ENCODE measurements around the gene SLC44A1.

Gene SLC44A1

DNA sequence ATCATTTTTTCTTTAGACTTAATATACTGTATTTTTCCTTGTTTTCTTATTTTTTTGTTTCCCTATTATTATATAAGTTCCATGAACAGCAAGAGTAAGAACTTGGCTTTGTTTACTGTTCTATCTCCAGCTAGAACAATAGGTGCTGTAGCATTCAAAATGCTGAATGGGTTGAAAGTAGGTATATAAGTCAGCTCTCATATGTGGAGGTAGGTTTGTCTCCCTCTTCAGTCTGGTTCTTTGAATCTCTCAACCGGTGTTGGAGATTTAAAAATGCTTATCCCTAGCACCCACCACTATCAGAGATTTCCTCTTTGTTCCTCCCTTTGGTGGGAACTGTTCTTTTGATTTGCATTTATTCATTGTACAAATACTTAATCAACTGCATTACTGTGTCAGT is 115.9 kb downstream of the SLC44A1 start:
- Histone ChIP-seq H3K9me3 (ENCODE audit: insufficient read depth, low read length) (no peaks in the 10 kb centered on the region), H3K27me3 (ENCODE audit: insufficient read depth, insufficient read length) (no peaks in the 10 kb centered on the region), H3K4me1 (ENCODE audit: insufficient read depth, insufficient read length) (no peaks in the 10 kb centered on the region), H3K4me3 (ENCODE audit: insufficient read length, low read depth) (no peak overlapping the region), H3K9ac (ENCODE audit: insufficient read length, low read depth) (no peak overlapping the region), H3K36me3 (ENCODE audit: insufficient read depth, insufficient read length, low read length) (peaks cover 39% of the 10 kb centered on the region)
- no peak for TF ChIP-seq SUZ12 (IDR thresholded peaks at IDR 0.05; ENCODE audit: extremely low read depth, insufficient read depth, insufficient read length)
- DNase-seq (ENCODE audit: low read depth, low spot score) = no peak

DNA sequence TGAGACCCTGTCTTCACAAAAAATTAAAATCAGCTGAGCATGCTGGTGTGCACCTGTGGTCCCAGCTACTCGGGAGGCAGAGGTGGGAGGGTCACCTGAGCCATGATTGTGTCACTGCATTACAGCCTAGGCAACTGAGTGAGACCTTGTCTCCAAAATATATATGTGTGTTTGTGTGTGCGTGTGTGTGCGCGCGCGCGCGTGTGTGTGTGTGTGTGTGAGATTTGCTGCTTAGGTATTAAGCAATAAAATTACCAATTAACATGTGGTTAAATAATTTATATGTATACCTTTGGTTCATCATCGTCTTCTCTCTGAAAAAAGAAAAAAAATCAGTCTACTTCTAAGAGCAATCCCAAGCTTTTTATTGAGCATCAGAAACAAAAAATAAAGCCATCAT is 117.4 kb downstream of the SLC44A1 start:
- H3K9me3 ChIP-seq (ENCODE audit: insufficient read depth, low read length) = no peaks in the 10 kb centered on the region
- peaks cover 45% of the 10 kb centered on the region for H3K36me3 ChIP-seq (ENCODE audit: insufficient read depth, insufficient read length, low read length)
- TF ChIP-seq YY1 (IDR thresholded peaks at IDR 0.05; ENCODE audit: insufficient read depth, insufficient read length) (no peak), ZNF274 (IDR thresholded peaks at IDR 0.05; ENCODE audit: low read depth, low read length) (no peak), SUZ12 (IDR thresholded peaks at IDR 0.05; ENCODE audit: extremely low read depth, insufficient read depth, insufficient read length) (no peak)
- H3K4me1 ChIP-seq (ENCODE audit: insufficient read depth, insufficient read length) = no peaks in the 10 kb centered on the region
- H3K9ac ChIP-seq (ENCODE audit: insufficient read length, low read depth) = no peak overlapping the region
- H3K27me3 ChIP-seq (ENCODE audit: insufficient read depth, insufficient read length) = no peaks in the 10 kb centered on the region
- DNase-seq (ENCODE audit: low read depth, low spot score) = no peak
- no peak overlapping the region for H3K4me3 ChIP-seq (ENCODE audit: insufficient read length, low read depth)

DNA sequence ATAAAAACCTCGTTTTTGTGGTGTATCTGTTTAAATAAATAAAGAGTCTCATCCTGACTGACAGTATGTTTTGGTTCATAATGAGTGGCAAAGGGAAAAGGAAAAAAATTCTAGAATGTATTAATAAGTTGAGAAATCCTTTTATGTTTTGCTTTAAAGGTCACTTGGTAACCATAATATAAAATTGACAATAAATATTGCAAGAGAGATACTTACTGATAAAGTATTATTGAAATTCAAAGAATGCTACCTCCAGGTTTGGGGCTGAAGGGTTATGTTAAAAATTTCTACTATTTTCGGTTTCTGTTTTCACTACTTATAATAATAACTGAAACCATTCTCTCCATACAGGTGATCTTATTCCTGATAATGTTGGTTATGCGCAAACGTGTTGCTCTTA is 118.0 kb downstream of the SLC44A1 start:
- Histone ChIP-seq H3K4me3 (ENCODE audit: insufficient read length, low read depth) (no peak overlapping the region), H3K9me3 (ENCODE audit: insufficient read depth, low read length) (no peaks in the 10 kb centered on the region), H3K4me1 (ENCODE audit: insufficient read depth, insufficient read length) (no peaks in the 10 kb centered on the region), H3K36me3 (ENCODE audit: insufficient read depth, insufficient read length, low read length) (peaks cover 46% of the 10 kb centered on the region), H3K27me3 (ENCODE audit: insufficient read depth, insufficient read length) (no peaks in the 10 kb centered on the region), H3K9ac (ENCODE audit: insufficient read length, low read depth) (no peak overlapping the region)
- TF ChIP-seq YY1 (IDR thresholded peaks at IDR 0.05; ENCODE audit: insufficient read depth, insufficient read length) (no peak), ZNF274 (IDR thresholded peaks at IDR 0.05; ENCODE audit: low read depth, low read length) (no peak), SUZ12 (IDR thresholded peaks at IDR 0.05; ENCODE audit: extremely low read depth, insufficient read depth, insufficient read length) (no peak)
- no peak for DNase-seq (ENCODE audit: low read depth, low spot score)

GRCh38 chr9:105363837-105364236 is 119.4 kb downstream of the SLC44A1 start:
- peaks cover 45% of the 10 kb centered on the region for H3K36me3 ChIP-seq (ENCODE audit: insufficient read depth, insufficient read length, low read length)
- no peaks in the 10 kb centered on the region for H3K4me1 ChIP-seq (ENCODE audit: insufficient read depth, insufficient read length)
- no peak for TF ChIP-seq YY1 (IDR thresholded peaks at IDR 0.05; ENCODE audit: insufficient read depth, insufficient read length)
- no peaks in the 10 kb centered on the region for H3K9me3 ChIP-seq (ENCODE audit: insufficient read depth, low read length)
- DNase-seq (ENCODE audit: low read depth, low spot score) = no peak
- H3K27me3 ChIP-seq (ENCODE audit: insufficient read depth, insufficient read length) = no peaks in the 10 kb centered on the region
- H3K9ac ChIP-seq (ENCODE audit: insufficient read length, low read depth) = no peak overlapping the region
- no peak overlapping the region for H3K4me3 ChIP-seq (ENCODE audit: insufficient read length, low read depth)

- Histone ChIP-seq H3K36me3 (ENCODE audit: insufficient read depth, insufficient read length, low read length) (peaks cover 24% of the 10 kb centered on the region), H3K4me1 (ENCODE audit: insufficient read depth, insufficient read length) (no peaks in the 10 kb centered on the region), H3K4me3 (ENCODE audit: insufficient read length, low read depth) (no peak overlapping the region), H3K27me3 (ENCODE audit: insufficient read depth, insufficient read length) (no peaks in the 10 kb centered on the region), H3K9ac (ENCODE audit: insufficient read length, low read depth) (no peak overlapping the region), H3K9me3 (ENCODE audit: insufficient read depth, low read length) (no peaks in the 10 kb centered on the region)
- no peak for TF ChIP-seq YY1 (IDR thresholded peaks at IDR 0.05; ENCODE audit: insufficient read depth, insufficient read length)
- TF ChIP-seq SUZ12 (IDR thresholded peaks at IDR 0.05; ENCODE audit: extremely low read depth, insufficient read depth, insufficient read length) = no peak
- TF ChIP-seq ZNF274 (IDR thresholded peaks at IDR 0.05; ENCODE audit: low read depth, low read length) = no peak
- DNase-seq (ENCODE audit: low read depth, low spot score) = no peak
These were observed 125.5 kb downstream of the SLC44A1 start for GRCh38 chr9:105369911-105370310.

GRCh38 chr9:105373723-105374122 is 129.3 kb downstream of the SLC44A1 start:
- no peak for DNase-seq (ENCODE audit: low read depth, low spot score)
- Histone ChIP-seq H3K4me3 (ENCODE audit: insufficient read length, low read depth) (no peak overlapping the region), H3K4me1 (ENCODE audit: insufficient read depth, insufficient read length) (no peaks in the 10 kb centered on the region), H3K36me3 (ENCODE audit: insufficient read depth, insufficient read length, low read length) (peaks cover 25% of the 10 kb centered on the region), H3K9me3 (ENCODE audit: insufficient read depth, low read length) (no peaks in the 10 kb centered on the region), H3K27me3 (ENCODE audit: insufficient read depth, insufficient read length) (no peaks in the 10 kb centered on the region), H3K9ac (ENCODE audit: insufficient read length, low read depth) (no peak overlapping the region)
- TF ChIP-seq SUZ12 (IDR thresholded peaks at IDR 0.05; ENCODE audit: extremely low read depth, insufficient read depth, insufficient read length) (no peak), ZNF274 (IDR thresholded peaks at IDR 0.05; ENCODE audit: low read depth, low read length) (no peak), YY1 (IDR thresholded peaks at IDR 0.05; ENCODE audit: insufficient read depth, insufficient read length) (no peak)

GRCh38 chr9:105375323-105375722 is 130.9 kb downstream of the SLC44A1 start:
- H3K9me3 ChIP-seq (ENCODE audit: insufficient read depth, low read length) = no peaks in the 10 kb centered on the region
- DNase-seq (ENCODE audit: low read depth, low spot score) = no peak
- TF ChIP-seq SUZ12 (IDR thresholded peaks at IDR 0.05; ENCODE audit: extremely low read depth, insufficient read depth, insufficient read length) (no peak), ZNF274 (IDR thresholded peaks at IDR 0.05; ENCODE audit: low read depth, low read length) (no peak), YY1 (IDR thresholded peaks at IDR 0.05; ENCODE audit: insufficient read depth, insufficient read length) (no peak)
- H3K27me3 ChIP-seq (ENCODE audit: insufficient read depth, insufficient read length) = no peaks in the 10 kb centered on the region
- no peak overlapping the region for H3K4me3 ChIP-seq (ENCODE audit: insufficient read length, low read depth)
- no peak overlapping the region for H3K9ac ChIP-seq (ENCODE audit: insufficient read length, low read depth)
- no peaks in the 10 kb centered on the region for H3K4me1 ChIP-seq (ENCODE audit: insufficient read depth, insufficient read length)
- peaks cover 18% of the 10 kb centered on the region for H3K36me3 ChIP-seq (ENCODE audit: insufficient read depth, insufficient read length, low read length)

DNA sequence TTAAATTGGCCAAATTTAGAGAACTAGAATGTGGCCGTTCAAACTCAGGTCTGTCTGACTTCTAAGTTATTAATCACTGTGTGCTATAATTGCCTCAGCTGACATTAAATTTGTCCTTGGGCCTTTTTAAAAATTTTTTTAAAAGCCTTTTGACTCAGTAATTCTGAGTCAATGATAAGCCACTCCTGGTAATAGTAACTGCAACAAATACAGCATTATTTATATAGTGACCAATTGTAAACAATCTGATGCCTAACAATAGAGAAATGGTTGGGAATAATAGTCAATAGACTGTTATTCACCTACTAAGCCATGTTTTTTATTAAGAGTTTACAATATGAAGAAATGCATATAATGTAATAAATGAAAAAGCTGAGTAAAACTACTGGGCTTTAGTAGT is 132.4 kb downstream of the SLC44A1 start:
- Histone ChIP-seq H3K4me3 (ENCODE audit: insufficient read length, low read depth) (no peak overlapping the region), H3K36me3 (ENCODE audit: insufficient read depth, insufficient read length, low read length) (peaks cover 14% of the 10 kb centered on the region), H3K4me1 (ENCODE audit: insufficient read depth, insufficient read length) (no peaks in the 10 kb centered on the region), H3K27me3 (ENCODE audit: insufficient read depth, insufficient read length) (no peaks in the 10 kb centered on the region), H3K9ac (ENCODE audit: insufficient read length, low read depth) (no peak overlapping the region), H3K9me3 (ENCODE audit: insufficient read depth, low read length) (no peaks in the 10 kb centered on the region)
- TF ChIP-seq YY1 (IDR thresholded peaks at IDR 0.05; ENCODE audit: insufficient read depth, insufficient read length) (no peak), ZNF274 (IDR thresholded peaks at IDR 0.05; ENCODE audit: low read depth, low read length) (no peak), SUZ12 (IDR thresholded peaks at IDR 0.05; ENCODE audit: extremely low read depth, insufficient read depth, insufficient read length) (no peak)
- DNase-seq (ENCODE audit: low read depth, low spot score) = no peak
